Activated T-helper 2 cell treated with anti-CD3 and anti-CD28 coated beads, Interferon-gamma antibody, Interleukin-2, Interleukin-4, amounts not matched to agents 10 μg/mL and 5 μg/mL and 100 μg/mL, durations not matched to agents 14 hours and 24 hours and 36 hours (primary cell): Measurements from ENCODE around the gene SERPINE1. TPM values are rescaled to one million over a fixed set of nuclear protein-coding genes. Genes with fewer than 3 reads are reported as not detected.

Experiments used
- DNase-seq: peaks from one replicate; pipeline ENCODE4 v3.0.0; 2021; ENCODE audit warnings: low spot score
- H3K27ac Mint-ChIP-seq: one replicate; pipeline ENCODE4 v1.8.0; 2021; ENCODE audit warnings: mixed read lengths
- H3K27me3 Mint-ChIP-seq: one replicate; pipeline ENCODE4 v1.8.0; 2021; ENCODE audit warnings: low read depth, mixed read lengths
- H3K36me3 Mint-ChIP-seq: one replicate; pipeline ENCODE4 v1.8.0; 2021; ENCODE audit warnings: low read depth, mixed read lengths
- H3K4me1 Mint-ChIP-seq: one replicate; pipeline ENCODE4 v1.8.0; 2021; ENCODE audit warnings: low read depth, mixed read lengths
- H3K4me3 Mint-ChIP-seq: one replicate; pipeline ENCODE4 v1.8.0; 2021; ENCODE audit warnings: low read depth, mild to moderate bottlenecking, moderate library complexity, mixed read lengths
- H3K9me3 Mint-ChIP-seq: one replicate; pipeline ENCODE4 v1.8.0; 2021; ENCODE audit warnings: mixed read lengths
- intact Hi-C: fragments of 100-400 bp; cut with micrococcal nuclease; formaldehyde crosslinking; loops from one replicate; pipeline ENCODE4 v1.15.1; 2023
- total RNA-seq: library from RNA; stranded (reverse); gene quantifications from 2 replicates; pipeline ENCODE4 v1.2.3, GENCODE V29; 2022

SERPINE1 gene
- total RNA-seq, 1 donor from 2014 or later: 0.23 TPM

DNA sequence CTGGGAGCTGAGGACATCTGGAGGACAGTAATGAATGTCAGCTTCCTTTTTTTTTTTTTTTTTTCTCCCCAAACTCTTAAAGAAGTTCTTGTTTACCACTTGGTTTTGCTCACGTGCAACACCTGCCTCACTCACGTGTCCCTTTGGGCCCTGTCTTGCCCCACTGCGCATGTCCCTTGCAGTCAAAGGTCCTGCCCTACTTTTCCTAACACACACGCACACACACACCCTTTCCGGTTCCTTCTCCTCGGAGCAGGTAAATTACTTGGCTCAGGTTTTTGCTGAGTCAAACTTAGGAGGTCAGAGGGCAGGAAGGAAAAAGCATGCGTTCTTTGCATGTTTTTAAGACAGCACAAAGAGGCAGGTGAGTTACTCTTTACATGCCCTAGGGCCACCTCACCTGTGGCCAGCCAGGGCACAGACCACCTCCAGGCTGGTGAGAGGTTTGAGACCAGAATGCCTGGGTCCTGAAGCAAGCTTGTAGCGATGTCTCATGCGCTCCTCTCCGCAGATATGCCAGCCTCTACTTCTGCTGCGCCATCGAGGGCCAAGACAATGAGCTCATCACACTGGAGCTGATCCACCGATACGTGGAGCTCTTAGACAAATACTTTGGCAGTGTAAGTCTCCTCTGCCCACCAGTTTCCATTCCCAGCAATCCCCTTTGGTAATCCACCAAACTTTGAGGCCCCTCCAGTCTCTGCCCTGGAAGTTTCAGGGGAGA is 30.1 kb downstream of the SERPINE1 start:
- no peak for DNase-seq
- intact Hi-C loops: no loop called here
- Mint-ChIP-seq H3K36me3 (peaks cover 43% of the 10 kb centered on the region), H3K27me3 (peaks cover 8% of the 10 kb centered on the region), H3K4me1 (peaks cover 13% of the 10 kb centered on the region), H3K27ac (no peak overlapping the region), H3K9me3 (peaks cover 4% of the 10 kb centered on the region), H3K4me3 (no peak overlapping the region)

DNA sequence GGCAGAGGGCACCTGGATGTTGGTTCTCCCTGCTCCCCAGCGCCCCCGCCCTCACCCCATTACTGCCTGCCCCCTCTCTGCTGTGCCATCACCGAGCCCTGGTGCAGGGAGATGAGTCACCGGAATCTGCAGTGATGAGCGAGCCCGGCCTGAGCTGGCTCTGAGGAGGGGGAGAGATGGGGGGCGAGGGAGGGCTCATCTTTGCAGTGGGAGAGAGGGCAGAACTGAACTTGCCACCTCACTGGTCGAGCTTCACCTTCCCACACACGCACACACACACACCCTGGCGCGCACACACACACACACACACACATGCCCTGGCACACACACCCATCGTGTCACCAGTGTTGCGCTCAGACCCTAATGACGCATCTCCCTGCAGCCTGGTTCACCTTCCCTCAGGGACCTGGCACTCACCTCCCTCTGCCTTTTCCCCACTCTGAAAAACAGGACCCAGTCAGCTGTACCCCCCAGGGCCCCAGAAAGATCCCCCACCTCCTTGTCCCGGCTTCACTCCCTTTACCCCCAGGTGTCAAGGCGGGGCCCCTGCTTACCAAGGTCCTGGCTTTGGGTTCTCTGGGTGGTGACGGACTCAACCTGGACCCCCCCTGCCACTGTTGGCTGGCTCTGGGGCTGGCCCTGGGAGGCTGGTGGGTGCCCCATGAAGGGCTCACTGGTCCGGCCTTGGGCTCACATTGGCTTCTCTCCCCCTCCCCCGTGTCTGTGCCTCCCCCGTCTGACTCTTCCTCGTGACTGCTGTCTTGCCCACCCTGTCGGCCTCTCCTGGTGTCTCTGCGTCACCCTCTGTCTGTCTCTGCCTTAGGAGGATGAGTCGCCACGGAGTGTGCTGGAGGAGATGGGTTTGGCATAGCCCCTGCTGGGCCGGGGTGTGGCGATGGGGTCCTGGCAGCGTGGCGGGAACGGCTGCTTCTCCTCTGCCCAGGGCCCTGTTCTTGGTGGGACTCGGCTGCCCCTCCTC is 33.1 kb downstream of the SERPINE1 start:
- Mint-ChIP-seq H3K27me3 (peaks cover 13% of the 10 kb centered on the region), H3K4me3 (no peak overlapping the region), H3K27ac (no peak overlapping the region), H3K36me3 (peaks cover 43% of the 10 kb centered on the region), H3K4me1 (peaks cover 14% of the 10 kb centered on the region), H3K9me3 (no peaks in the 10 kb centered on the region)
- intact Hi-C loops: loop anchor here (10.0 kb wide), 1 partner anchor 85 kb away; the partner anchor contains the start of gene FIS1
- DNase-seq: no peak

DNA sequence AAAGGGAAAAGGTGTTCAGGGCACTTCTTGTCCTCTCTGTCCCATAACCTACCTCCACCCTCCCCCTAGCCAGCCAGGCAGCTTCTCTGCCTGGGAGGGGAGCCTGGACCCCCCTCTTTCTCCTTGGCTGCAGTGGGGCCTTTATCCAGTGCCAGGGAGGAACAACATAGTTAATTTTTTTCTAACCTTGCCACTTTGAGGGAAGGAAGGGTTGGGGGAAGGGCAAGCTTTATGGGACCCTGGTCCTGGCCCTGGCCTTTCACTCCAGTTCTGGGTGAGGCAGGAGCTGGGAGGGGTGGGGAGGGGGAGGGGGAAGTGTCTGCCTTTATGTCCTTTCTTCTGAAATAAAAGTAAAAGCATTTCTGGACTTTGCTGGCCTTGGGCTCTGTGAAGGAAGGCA is 34.0 kb downstream of the SERPINE1 start:
- intact Hi-C loops: loop anchor here (10.0 kb wide), 1 partner anchor 84 kb away; the partner anchor contains the start of gene FIS1
- Mint-ChIP-seq H3K27ac (no peak overlapping the region), H3K9me3 (no peaks in the 10 kb centered on the region), H3K27me3 (peaks cover 19% of the 10 kb centered on the region), H3K4me1 (peaks cover 12% of the 10 kb centered on the region), H3K4me3 (no peak overlapping the region), H3K36me3 (peaks cover 39% of the 10 kb centered on the region)
- no peak for DNase-seq

DNA sequence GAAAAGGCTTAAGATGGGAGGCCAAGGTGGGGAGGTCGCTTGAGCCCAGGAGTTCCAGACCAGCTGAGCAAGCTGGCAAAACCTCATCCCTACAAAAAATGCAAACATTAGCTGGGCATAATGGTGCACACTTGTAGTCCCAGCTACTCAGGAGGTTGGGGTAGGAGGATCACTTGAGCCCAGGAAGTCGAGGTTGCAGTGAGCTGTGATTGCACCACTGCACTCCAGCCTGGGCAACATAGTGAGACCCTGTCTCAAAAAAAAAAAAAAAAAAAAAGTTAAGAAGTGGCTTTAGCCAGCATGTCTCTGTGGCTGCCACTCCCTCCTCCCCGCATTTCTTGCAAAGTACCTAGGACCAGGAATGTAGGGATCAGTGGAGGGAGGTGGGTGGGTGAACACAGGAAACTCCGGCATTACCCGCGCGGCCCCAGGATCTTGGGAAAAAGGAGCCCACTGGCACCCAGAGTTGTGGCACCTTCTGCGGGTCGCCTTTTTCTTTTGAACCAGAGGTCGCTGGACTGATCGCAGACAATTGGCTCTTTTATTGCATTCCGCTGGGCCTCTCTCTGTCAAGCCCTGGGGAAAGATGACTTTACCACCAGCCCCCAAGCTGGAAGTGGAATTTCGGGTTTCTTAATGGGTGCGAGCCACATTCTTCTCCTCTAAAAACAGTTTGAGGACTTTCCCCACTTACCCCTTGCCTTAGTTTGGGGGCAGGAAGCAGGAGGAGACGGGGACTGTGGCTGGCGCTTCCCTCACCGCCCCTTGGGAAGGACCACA is 35.0 kb downstream of the SERPINE1 start:
- Mint-ChIP-seq H3K27ac (no peak overlapping the region), H3K27me3 (peaks cover 26% of the 10 kb centered on the region), H3K9me3 (no peaks in the 10 kb centered on the region)

DNA sequence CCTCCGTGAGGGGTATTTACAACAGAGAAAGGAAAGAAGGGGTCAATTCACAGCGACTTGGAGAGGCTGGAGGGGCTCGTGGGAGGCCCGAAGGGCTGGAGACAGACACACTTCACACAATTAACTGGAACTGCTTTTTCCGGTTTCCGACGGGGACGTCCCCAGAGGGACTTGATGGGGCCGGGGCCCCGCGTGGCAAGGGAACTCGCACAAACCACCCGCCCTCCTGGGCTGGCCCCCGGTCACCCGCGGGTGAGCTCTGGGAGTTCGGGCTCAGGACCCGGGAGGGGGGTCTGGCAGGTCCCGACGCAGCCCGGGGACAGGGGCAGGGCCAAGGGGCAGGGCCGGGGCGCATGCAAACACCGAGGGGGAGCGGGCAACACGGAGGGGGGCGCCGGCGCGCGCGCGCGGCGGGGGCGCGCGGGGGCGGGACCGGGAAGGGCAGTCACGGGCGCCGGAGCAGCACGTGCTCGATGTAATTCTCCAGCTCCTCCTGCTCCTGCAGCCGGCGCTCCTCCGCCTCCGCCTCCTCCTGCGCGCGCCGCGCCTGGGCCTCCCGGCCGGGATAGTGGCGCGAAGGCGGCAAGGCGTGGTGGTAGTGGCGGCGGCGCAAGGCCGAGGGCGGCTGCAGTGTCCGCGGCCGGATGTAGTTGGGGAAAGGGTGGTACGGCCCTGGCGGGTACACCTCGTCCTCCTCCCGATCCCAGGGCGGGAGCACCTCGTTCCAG is 35.8 kb downstream of the SERPINE1 start:
- peak overlapping the region; percentile 57 for H3K4me3 Mint-ChIP-seq
- peaks cover 23% of the 10 kb centered on the region for H3K4me1 Mint-ChIP-seq
- intact Hi-C loops: loop anchor here (10.0 kb wide), 1 partner anchor 82 kb away; the partner anchor contains the start of gene FIS1
- DNase-seq: no peak
- no peaks in the 10 kb centered on the region for H3K9me3 Mint-ChIP-seq
- H3K27ac Mint-ChIP-seq: no peak overlapping the region
- H3K36me3 Mint-ChIP-seq: peaks cover 28% of the 10 kb centered on the region
- peaks cover 33% of the 10 kb centered on the region for H3K27me3 Mint-ChIP-seq

More for the DNA sequence above, 35.0 kb downstream of the SERPINE1 start:
- H3K4me3 Mint-ChIP-seq: peak overlapping the region; percentile 57
- H3K36me3 Mint-ChIP-seq: peaks cover 34% of the 10 kb centered on the region
- DNase-seq: no peak
- peaks cover 18% of the 10 kb centered on the region for H3K4me1 Mint-ChIP-seq
- intact Hi-C loops: loop anchor here (10.0 kb wide), 1 partner anchor 83 kb away; the partner anchor contains the start of gene FIS1

DNA sequence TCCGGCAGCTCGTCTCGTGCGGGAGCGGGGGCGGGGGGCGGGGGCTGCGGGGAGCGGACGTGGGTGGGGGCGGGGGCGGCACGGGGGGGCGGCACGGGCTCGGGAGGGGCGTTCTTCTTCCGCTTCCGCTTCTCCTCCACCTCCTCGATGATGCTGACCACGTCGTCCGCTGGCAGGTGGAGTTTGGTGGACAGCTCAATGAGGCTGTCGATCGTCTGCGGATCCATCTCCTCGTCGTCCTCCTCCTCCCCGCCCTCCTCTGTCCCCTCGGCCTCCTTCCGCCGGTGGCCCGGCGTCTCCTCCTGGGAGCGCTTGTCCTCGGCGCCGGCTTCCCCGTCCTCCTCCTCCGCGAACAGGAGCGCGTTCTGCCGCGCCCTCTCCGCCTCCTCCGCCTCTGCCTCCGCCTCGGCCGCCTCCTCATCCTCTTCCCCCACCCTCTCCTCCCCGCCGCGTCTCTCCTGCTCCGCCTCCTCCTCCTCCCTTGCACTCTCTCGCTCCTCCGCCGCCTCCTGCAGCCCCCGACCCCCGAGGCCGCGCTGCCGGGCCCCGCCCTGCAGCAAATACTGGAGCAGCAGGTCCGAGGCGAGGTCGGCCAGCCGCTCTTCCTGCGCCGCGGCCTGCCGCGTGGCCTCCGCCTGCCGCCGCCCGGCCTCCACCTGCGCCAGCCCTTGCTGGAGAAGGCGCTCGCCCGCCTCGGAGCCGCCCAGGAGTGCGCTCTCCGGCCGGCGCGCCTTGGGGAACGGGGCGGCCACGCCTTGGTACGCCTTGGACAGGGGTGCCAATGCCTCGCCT is 36.6 kb downstream of the SERPINE1 start:
- peak overlapping the region; percentile 64 for H3K4me3 Mint-ChIP-seq
- intact Hi-C loops: loop anchor here (2.0 to 10.0 kb wide), 2 partner anchors 15 to 81 kb away; partner anchors contain the start of gene FIS1
- H3K4me1 Mint-ChIP-seq: peaks cover 28% of the 10 kb centered on the region
- H3K27ac Mint-ChIP-seq: no peak overlapping the region
- H3K27me3 Mint-ChIP-seq: peaks cover 38% of the 10 kb centered on the region
- no peaks in the 10 kb centered on the region for H3K9me3 Mint-ChIP-seq
- peak; percentile 51 for DNase-seq
- peaks cover 24% of the 10 kb centered on the region for H3K36me3 Mint-ChIP-seq

DNA sequence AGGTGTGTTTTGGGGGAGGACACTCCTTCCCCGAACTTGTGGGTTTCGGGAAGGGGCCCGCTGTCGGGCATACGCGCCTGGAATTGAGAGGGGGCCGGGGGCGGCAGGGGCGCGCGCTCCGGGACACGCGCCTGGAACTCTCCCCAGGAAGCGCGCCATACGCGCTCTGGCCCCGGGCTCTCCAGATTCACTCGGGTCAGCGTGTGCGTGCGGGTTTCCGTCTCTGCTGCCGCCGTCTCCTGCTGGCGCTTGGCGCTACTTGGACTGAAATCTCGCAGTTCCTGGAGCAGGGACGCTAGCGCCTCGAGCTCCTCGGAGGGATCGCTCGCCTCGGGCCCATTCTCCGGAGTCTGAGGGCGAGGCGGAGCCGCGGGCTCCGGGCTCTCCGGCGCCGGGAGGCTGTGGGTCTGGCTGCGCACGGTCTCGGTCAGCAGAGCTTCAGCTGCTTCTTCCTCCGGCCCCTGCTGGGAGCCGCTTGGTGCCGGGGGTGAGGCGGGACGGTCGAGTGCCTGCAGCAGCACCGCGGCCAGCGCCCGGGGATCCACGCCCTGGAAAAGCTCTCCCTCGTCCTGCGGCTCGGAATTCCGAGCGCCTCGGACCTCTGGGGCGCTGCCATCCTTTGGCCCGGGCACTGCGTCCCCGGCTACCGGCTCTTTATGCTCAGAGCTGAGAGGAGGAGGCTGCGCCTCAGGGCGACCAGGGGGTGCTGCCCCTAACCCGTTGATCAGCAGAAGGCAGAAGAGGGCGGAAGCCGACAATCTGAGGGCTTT is 37.4 kb downstream of the SERPINE1 start:
- Mint-ChIP-seq H3K4me3 (peak overlapping the region; percentile 13), H3K27me3 (peaks cover 43% of the 10 kb centered on the region), H3K27ac (no peak overlapping the region), H3K4me1 (peaks cover 34% of the 10 kb centered on the region), H3K36me3 (peaks cover 17% of the 10 kb centered on the region), H3K9me3 (no peaks in the 10 kb centered on the region)
- DNase-seq: no peak
- intact Hi-C loops: loop anchor here (2.0 to 10.0 kb wide), 2 partner anchors 15 to 81 kb away; partner anchors contain the start of gene FIS1

DNA sequence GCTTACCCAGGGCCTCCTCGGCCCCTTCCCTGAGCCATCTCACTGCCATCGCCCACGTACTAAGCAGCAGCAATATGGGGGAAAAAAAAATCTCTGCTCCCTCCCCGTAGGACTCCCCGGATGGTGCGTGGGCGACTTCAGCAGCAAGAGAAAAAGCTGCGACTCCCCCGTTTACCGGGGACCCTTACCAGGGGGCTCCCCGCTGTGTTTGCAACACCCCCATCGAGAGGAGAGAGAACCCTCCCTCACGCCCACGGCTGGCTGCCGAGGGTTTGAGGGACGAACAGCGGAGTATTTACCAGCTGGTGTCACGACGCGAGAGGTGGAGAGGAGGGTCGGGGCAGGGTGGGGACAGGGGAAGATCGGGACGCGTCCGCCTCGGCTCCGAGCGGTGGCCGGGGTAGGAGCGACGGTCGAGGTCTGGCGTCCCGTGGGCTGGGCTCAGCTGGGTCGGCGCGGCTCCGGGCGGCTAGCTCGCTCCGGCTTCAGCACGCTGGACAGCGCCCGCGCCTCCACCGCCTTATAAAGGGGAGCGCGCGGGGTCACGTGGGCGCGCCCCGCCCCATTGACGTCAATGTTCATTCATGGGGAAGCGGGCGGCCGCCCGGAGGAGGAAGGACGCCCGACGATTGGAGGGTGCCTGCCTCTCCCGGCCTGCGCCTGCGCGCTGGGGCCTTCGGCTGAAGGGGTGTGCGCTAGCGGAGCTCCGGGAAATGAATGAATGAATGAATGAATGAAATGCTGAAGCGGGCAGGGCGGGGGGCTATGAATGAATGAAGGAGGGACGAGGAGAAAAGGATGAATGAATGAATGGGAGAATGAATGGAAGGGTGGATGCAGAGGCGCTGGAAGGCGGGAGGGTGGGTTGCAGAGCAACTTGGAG is 38.4 kb downstream of the SERPINE1 start, which contains the start of gene VGF:
Gene VGF (minus strand): TSS at position 495 of the 883 bp plus-strand sequence. CDS start 726 bp downstream, outside the sequence.
- Mint-ChIP-seq H3K36me3 (peaks cover 7% of the 10 kb centered on the region), H3K9me3 (no peaks in the 10 kb centered on the region), H3K4me3 (peak within 1 kb of the TSS; percentile 82), H3K27ac (no peak within 1 kb of the TSS), H3K27me3 (peaks cover 51% of the 10 kb centered on the region), H3K4me1 (peaks cover 41% of the 10 kb centered on the region)
- intact Hi-C loops: loop anchor here (1.0 to 10.0 kb wide), 6 partner anchors 9 to 198 kb away; partner anchors contain the start of genes AP1S1, FIS1 and MUC12
- peak; percentile 89 for DNase-seq

DNA sequence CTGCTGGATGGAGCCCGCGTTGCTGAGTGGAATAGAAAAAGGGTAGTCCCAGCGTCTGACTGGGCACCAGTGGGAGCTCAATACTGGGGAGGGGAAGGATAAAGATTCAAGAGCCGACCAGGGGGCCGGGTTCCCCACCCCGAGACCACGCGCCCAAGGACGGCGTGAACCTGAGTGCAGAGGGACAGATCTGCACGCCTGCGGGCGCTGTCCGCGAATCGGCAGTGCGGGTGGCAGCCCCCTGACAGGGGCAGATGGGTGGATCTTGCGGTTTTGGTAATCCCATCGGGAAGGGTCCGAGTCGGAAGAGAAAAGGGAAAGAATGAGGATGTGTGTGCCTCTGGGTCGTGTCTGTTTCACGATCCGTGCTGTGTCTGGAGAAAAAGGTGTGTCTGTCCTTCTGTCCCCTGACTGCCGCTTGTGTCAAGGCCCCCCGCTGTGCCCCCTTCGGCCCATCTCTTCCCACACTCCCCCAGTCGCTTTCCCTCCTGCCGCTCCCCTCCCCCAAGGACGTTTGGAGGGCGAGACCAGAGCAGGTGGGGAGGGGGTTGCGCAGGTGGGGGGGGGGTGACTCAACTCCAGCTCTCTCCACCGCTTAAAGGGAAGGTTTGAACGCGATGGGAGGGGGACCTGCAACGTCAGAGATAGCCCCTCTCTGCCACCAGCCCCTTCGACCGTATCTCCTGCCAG is 39.2 kb downstream of the SERPINE1 start:
- H3K9me3 Mint-ChIP-seq: no peaks in the 10 kb centered on the region
- H3K27me3 Mint-ChIP-seq: peaks cover 59% of the 10 kb centered on the region
- H3K4me3 Mint-ChIP-seq: peak overlapping the region; percentile 82
- intact Hi-C loops: loop anchor here (1.0 to 10.0 kb wide), 6 partner anchors 8 to 199 kb away; partner anchors contain the start of genes AP1S1, FIS1 and MUC12
- peaks cover 49% of the 10 kb centered on the region for H3K4me1 Mint-ChIP-seq
- H3K27ac Mint-ChIP-seq: no peak overlapping the region
- no peak for DNase-seq
- H3K36me3 Mint-ChIP-seq: peaks cover 4% of the 10 kb centered on the region
